Measurements from ENCODE around the gene KCNQ1OT1. TPM values are rescaled to one million over a fixed set of nuclear protein-coding genes. Genes with fewer than 3 reads are reported as not detected.

Gene KCNQ1OT1
- total RNA-seq, 1 experiment from 2014 or later = 2.4 TPM

DNA sequence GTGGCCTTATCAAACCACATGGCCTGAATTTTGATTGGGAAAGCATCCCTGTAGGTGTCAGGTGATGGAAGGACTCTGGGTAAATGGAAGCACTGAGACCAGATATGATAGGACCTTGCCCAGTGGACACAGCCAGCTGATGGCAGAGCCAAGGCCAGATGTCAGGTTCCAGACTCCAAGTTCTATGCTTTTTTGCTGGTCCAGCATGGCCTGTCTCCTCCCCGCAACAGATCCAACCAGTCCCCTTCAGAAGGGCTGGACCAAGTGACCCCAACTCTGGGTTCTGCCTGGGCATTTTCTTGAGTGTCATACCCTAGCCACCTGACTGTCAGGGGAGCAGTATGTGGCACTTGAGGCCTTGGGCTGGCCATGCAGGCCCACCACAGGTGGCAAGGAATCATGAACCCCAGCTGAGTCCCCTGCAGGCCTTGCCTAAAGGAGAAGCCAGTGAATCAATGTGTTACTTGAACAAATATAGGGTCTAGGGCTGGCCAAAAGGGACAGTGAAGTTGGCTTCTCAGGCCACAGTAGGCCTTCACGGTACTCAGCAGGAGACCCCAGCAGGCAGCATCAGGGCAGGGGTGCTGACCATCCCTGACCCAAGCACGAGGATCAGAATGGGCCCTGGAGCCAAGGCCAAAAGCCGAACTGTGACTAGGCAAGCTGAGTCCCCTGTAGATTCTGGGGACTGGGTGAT lies 27.1 kb downstream of the KCNQ1OT1 start:
- H3K27ac Mint-ChIP-seq = no peak overlapping the region
- peaks cover 14% of the 10 kb centered on the region for H3K27me3 Mint-ChIP-seq (ENCODE audit: low read depth)
- peaks cover 10% of the 10 kb centered on the region for H3K36me3 Mint-ChIP-seq
- ATAC-seq (no peak), DNase-seq (ENCODE audit: low spot score) (no peak)
- CTCF ChIA-PET = interaction anchor here (1.1 to 3.6 kb wide), 3 partner anchors 18 to 140 kb away, joined by 3 to 10 read pairs (median 3); no protein-coding TSS in a partner anchor
- H3K4me3 Mint-ChIP-seq = no peak overlapping the region
- H3K4me1 Mint-ChIP-seq = peaks cover 18% of the 10 kb centered on the region
- TF ChIP-seq TEAD1 (CRISPR knock-in tag; IDR thresholded peaks at IDR 0.05) (no peak), ZNF423 (CRISPR knock-in tag; IDR thresholded peaks at IDR 0.05) (no peak), IRF2 (CRISPR knock-in tag; IDR thresholded peaks at IDR 0.05; ENCODE audit: borderline replicate concordance, low read depth) (no peak), FOXK1 (CRISPR knock-in tag; IDR thresholded peaks at IDR 0.05) (no peak), OVOL2 (CRISPR knock-in tag; IDR thresholded peaks at IDR 0.05; ENCODE audit: borderline replicate concordance) (no peak), TP53 (CRISPR knock-in tag; IDR thresholded peaks at IDR 0.05) (no peak), SMAD3 (CRISPR knock-in tag; IDR thresholded peaks at IDR 0.05; ENCODE audit: borderline replicate concordance) (no peak), SP1 (CRISPR knock-in tag; conservative IDR thresholded peaks at IDR 0.05) (no peak), GRHL2 (CRISPR knock-in tag; IDR thresholded peaks at IDR 0.05; ENCODE audit: insufficient replicate concordance, severe bottlenecking) (no peak), NFATC4 (CRISPR knock-in tag; IDR thresholded peaks at IDR 0.05) (no peak)
- TF ChIP-seq, protein P1, sequence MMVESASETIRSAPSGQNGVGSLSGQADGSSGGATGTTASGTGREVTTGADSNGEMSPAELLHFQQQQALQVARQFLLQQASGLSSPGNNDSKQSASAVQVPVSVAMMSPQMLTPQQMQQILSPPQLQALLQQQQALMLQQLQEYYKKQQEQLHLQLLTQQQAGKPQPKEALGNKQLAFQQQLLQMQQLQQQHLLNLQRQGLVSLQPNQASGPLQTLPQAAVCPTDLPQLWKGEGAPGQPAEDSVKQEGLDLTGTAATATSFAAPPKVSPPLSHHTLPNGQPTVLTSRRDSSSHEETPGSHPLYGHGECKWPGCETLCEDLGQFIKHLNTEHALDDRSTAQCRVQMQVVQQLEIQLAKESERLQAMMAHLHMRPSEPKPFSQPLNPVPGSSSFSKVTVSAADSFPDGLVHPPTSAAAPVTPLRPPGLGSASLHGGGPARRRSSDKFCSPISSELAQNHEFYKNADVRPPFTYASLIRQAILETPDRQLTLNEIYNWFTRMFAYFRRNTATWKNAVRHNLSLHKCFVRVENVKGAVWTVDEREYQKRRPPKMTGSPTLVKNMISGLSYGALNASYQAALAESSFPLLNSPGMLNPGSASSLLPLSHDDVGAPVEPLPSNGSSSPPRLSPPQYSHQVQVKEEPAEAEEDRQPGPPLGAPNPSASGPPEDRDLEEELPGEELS (CRISPR knock-in tag; IDR thresholded peaks at IDR 0.05) = no peak
- TF ChIP-seq, protein P2, sequence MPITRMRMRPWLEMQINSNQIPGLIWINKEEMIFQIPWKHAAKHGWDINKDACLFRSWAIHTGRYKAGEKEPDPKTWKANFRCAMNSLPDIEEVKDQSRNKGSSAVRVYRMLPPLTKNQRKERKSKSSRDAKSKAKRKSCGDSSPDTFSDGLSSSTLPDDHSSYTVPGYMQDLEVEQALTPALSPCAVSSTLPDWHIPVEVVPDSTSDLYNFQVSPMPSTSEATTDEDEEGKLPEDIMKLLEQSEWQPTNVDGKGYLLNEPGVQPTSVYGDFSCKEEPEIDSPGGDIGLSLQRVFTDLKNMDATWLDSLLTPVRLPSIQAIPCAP (CRISPR knock-in tag; IDR thresholded peaks at IDR 0.05) = no peak
- TF ChIP-seq, protein P3, sequence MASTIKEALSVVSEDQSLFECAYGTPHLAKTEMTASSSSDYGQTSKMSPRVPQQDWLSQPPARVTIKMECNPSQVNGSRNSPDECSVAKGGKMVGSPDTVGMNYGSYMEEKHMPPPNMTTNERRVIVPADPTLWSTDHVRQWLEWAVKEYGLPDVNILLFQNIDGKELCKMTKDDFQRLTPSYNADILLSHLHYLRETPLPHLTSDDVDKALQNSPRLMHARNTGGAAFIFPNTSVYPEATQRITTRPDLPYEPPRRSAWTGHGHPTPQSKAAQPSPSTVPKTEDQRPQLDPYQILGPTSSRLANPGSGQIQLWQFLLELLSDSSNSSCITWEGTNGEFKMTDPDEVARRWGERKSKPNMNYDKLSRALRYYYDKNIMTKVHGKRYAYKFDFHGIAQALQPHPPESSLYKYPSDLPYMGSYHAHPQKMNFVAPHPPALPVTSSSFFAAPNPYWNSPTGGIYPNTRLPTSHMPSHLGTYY (CRISPR knock-in tag; IDR thresholded peaks at IDR 0.05) = no peak
- POLR2A ChIA-PET = no interaction called here
- H3K9me3 Mint-ChIP-seq = no peaks in the 10 kb centered on the region

DNA sequence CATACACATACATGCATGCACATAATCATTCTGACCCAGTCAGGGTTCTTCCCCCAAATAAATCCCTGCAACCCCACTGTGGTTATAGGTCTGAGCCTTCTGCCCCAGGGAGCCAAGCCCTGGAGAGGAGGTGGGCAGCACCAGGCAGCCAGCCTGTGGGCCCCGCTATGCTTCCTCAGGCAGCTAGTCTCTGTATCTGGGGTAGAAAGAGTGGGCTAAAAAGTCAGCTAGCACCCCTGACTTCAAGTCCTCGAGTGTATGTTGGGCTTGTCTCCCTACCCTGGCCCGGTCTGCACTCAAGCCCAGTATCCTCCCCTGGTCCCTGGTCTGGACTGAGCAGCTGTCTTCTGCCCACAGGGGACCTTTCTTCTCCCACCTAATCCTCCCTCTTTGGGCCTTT lies 28.0 kb downstream of the KCNQ1OT1 start:
- H3K36me3 Mint-ChIP-seq = peaks cover 10% of the 10 kb centered on the region
- no peak for TF ChIP-seq SOX15 (CRISPR knock-in tag; IDR thresholded peaks at IDR 0.05)
- DNase-seq (ENCODE audit: low spot score) (no peak), ATAC-seq (no peak)
- ChIA-PET POLR2A (no interaction called here), CTCF (interaction anchor here (1.1 to 3.6 kb wide), 3 partner anchors 19 to 139 kb away, joined by 3 to 10 read pairs (median 3); no protein-coding TSS in a partner anchor)
- no peak overlapping the region for H3K27ac Mint-ChIP-seq
- peaks cover 14% of the 10 kb centered on the region for H3K27me3 Mint-ChIP-seq (ENCODE audit: low read depth)
- H3K9me3 Mint-ChIP-seq = no peaks in the 10 kb centered on the region
- H3K4me3 Mint-ChIP-seq = no peak overlapping the region
- peaks cover 10% of the 10 kb centered on the region for H3K4me1 Mint-ChIP-seq

DNA sequence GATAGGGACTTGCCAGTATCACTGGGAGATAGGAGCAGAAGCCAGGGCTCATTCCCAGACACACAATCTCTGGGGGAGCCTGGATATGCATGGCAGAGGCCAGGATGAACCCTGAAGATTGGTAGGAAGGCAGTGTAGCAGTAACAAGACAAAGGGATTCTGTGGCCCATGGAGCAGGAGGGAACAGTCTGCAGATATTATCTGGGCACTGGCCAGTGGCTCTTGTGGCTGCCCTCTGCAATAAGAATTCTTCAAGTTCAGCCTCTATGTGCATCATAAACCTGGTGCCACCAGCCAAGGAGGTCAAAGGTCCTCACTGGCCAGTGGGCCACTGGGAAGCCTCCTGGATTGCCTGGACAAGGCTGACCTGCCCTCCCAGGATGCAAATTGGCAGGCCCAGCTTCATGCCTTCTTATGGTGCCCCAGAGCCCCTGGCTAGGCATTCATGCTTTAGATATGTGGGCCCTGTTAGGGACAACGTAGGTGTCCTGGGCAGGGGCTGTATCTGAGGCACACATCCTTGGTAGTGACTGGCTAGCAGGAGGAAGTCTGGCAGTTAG lies 29.2 kb downstream of the KCNQ1OT1 start:
- Mint-ChIP-seq H3K27me3 (ENCODE audit: low read depth) (peaks cover 14% of the 10 kb centered on the region), H3K4me3 (no peak overlapping the region), H3K9me3 (no peaks in the 10 kb centered on the region), H3K4me1 (peaks cover 6% of the 10 kb centered on the region), H3K27ac (no peak overlapping the region), H3K36me3 (peaks cover 10% of the 10 kb centered on the region)
- DNase-seq (ENCODE audit: low spot score) = no peak
- ATAC-seq = no peak
- ChIA-PET CTCF (no interaction called here), POLR2A (no interaction called here)
- no peak for TF ChIP-seq ZNF416 (CRISPR knock-in tag; IDR thresholded peaks at IDR 0.05)
